Measurements from ENCODE around the gene FGFRL1.

FGFRL1 gene

DNA sequence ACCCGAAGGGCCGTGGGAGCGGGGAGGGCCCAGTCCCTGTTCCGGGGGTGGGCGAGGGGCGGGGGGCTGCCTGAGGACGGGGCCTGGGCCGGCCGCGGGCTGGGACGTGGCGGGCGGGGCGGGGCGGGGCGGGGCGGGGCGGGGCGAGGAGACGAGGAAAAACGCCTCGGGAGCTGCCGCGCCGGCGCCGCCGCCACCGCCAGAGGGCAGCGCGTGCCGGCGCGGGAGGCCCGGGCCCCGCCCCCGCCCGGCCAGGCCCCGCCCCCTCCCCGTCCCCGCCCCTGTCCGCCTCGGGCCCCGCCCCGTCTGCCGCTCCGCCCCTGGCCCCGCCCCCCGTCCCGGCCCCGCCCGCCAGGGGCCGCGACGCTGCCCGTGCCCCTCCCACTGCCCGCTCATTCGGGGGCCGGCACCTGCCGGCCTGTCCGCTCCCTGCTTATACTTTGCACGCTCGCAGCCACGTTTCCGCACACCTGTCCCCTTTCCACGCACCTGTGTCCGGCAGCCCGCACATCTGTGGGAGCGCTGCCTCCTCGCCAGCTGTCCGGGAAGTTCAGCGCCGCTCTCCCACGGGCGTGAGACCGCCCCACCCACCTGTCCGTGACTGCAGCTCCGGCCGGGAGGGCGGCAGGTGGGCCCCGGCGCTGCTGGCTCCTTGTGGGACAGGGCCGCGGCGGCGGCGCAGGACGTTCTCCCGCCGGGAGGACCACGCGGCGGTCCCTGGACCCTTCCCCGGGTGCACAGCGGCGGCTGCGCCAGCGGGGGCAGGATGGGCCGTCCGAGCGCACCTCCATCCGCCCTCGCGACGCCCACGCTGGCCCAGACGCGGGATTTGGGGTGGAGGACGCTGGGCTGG is 1.7 kb upstream of the FGFRL1 start:
- peak; percentile 77 for DNase-seq

DNA sequence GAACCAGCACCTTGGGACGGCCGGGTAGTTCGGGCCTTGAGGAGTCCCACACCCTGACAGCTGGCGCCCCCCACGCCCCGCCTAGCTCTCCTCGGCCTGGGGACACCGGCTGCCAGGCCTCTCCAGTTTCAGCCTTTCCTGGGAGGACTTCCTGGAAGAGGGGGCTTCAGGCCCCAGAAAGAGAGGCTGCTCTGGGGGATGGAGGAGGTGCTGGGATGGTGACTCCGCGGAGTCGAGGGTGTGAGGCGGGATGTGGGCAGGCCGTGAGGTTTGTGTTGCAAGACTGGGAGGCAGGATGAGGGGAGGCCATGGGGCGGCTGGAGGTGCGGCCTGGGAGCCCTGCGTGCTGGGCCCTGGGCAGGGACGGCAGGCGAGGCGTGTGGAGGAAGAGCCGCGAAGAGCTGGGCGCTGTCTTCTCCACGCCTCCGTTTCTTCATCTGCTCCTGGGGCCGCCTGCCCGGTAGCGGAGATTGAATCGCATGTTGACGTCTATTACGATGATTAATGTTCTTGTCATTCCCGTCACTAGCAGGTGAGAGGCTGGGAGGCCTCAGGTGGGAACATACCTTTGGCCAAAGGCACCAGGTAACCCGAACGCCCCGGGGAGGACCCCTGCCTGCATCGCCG is 918 bp upstream of the FGFRL1 start:
- peak; percentile 72 for DNase-seq

DNA sequence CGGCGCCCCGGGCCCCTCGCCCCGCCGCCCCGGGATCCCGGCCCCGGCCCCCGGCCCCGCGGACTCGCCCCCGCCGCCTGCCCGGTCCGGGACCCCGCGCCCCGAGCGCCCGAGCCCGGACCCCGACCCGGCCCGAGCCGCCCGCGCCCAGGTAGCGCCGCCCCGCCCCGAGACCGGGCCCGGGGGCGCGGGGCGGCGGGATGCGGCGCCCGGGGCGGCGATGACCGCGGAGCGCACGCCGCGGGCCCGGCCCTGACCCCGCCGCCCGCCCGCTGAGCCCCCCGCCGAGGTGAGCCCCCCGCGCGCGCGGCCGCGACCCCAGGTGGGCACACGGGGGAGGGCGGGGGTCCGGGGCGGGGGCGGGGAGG is 224 bp downstream of the FGFRL1 start:
- DNase-seq: no peak

- peak; percentile 46 for DNase-seq
These were observed 761 bp downstream of the FGFRL1 start for GRCh38 chr4:1012034-1012739.

DNA sequence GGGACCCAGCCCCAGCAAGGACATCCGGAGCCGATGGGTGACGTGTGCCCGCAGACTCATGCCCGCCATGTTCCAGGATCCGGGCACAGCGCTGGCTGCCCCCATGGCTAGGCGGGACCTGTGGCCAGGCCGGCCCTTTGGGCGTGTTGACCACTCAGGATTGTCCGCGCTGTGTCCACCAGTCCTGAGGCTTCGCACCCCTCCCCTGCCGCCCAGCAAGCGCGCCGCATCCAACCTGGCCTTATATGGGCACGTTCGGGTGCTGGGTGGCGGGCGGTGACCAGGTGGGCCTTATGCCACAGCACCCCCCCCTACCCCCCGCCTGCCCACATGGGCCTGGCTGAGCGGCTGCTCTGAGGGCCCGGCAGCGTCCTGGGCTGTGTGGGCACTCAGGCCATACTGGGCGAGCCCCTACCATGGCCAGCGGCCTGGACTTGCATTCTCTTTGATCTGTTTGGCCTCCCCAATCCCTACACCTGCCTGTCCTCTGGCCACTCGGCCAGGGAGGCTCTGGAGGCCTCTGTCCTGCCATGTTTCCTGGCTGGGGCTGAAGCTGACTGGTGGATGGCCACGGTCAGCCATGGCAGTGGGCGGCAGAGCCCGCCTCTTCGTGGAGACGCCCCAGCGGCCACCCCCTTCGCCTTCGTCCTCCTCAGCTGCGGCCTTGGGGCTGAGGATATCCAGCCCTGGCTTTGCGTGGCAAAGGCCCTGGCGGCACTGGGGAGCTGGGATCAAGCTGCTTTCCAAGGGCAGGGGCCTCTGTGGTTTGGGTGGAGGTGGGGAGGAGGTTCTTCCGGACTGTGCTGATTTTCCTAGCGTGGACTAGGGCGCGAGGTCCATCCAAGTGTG is 2.0 kb downstream of the FGFRL1 start:
- no peak for DNase-seq

DNA sequence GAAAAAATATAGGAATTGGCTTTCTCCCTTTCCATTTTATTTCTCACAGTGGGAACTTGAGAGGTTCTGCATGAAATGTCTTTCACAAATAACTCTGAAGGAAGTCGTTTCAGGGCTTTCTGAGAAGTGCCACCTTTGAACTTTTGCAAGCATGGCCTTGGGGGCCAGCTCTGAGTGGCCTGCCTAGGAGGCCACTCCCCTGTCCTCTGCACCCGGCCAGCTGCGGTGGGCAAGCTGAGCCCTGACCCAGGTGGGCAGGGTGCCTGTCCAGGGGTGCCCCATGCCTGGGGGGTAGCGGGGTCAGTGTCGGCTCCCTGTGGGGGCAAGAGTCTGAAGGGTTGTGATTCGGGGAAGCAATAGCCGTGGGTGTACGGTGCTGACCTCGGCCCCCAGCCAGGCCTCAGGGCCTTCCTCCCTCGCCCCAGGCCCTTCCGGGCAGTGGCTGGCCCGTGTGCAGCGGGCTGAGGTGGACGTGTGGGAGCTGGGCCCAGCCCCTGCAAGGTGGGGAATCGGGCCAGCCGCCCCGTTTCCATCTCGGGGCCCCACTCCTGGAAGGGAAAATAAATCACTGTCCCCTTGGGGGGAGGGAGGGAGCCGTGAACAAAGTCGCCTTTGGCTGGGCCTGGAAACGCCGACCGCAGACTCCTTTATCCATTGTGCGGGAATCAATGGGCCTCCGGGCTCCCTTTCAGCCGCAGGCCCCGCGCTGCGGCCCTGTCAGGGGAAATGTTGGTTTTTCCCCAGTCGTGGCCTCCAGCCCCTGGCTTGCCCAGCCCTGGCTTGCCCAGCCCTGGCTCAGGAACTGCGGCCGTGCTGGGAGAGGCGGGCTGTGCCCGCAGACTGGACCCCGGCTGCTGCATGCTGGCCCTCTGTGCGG is 3.1 kb downstream of the FGFRL1 start:
- no peak for DNase-seq

- DNase-seq: no peak
These were observed 3.8 kb downstream of the FGFRL1 start for GRCh38 chr4:1015179-1015578.

DNA sequence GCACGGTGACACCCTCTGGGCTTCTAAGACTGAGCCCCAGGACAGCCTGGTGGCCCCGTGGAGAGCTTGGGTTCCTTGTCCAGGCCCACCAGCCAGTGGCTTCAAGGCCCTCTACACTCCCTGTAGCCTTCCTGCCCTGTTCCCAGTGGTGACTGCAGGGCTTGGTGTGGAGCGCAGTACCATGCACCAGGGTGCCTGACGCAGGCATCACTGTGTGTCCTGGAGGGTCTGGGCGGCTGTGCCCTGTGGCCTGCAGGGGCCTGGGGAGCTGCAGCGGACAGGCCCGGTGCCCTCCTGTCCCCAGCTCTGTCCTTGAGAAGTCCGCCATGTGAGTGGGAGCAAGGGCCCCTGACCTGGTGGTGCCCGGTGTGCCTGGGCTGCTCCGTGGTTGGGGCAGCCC is 4.3 kb downstream of the FGFRL1 start:
- no peak for DNase-seq

GRCh38 chr4:1017211-1017610 is 5.8 kb downstream of the FGFRL1 start:
- DNase-seq: no peak

DNA sequence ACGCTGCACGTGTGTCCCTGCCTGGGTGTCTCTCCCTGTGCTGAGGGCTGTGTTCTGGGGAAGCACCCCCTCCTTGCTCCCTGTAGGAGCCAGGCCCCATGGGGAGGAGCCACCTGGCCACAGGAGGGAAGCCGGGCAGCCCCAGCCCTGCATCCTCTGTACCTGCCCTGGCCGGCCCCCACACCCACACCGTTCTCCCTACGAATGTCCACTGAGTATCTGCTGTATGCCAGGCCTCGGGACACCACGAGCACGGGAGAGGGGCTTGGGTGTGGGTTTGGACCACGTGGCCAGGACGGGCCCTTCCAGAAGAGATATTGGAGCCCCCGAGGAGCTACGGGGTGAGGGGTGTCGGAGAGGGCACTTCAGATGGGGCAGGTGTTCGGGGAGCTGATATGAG is 6.3 kb downstream of the FGFRL1 start:
- no peak for DNase-seq

DNA sequence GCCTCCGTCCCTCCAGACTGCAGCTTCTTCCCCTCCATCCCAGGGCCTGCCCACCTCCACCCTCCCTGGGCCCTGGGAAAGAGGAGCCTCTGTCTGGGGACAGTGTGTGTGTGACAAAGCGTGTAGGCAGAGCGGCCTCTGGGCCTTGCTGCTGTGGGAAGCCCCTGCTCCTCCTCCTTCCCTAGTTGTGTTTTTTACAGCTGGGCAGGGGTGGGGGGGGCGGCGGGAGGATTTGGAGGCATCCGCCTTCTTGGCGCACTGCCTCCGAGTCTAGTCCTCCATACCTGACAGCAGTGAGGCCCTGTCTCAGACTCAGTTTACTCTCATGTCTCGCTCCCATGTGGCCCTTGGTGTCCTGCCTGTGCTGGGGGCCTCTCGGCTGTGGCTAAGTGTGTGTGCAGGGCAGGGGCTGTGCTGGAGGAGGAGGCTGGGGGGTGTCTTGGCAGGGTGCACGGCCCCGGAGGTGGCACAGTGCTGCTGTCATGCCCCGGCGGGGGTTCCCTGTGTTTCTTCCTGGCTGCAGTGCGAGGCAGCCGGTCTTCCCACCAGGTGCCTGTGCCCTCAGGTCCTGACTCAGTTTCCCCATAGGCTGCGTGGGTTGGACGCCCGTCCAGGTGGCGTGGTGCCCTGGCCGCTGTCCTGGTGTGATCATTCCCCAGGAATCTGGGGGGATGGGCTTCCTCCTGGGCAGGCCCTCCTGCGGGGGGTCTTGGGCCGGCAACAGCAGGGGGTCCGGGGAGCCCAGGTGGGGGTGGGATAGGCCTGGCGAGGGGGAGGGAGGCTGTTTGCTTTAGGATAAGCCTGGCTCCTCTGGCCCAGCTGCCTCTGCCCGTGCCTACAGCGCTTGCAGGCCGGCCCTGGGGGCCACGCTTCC is 7.0 kb downstream of the FGFRL1 start:
- no peak for DNase-seq

GRCh38 chr4:1019320-1019719 is 7.9 kb downstream of the FGFRL1 start:
- no peak for DNase-seq

GRCh38 chr4:1019729-1020470 is 8.5 kb downstream of the FGFRL1 start:
- DNase-seq: no peak

- no peak for DNase-seq
These were observed 10.1 kb downstream of the FGFRL1 start for GRCh38 chr4:1021386-1022050.

DNA sequence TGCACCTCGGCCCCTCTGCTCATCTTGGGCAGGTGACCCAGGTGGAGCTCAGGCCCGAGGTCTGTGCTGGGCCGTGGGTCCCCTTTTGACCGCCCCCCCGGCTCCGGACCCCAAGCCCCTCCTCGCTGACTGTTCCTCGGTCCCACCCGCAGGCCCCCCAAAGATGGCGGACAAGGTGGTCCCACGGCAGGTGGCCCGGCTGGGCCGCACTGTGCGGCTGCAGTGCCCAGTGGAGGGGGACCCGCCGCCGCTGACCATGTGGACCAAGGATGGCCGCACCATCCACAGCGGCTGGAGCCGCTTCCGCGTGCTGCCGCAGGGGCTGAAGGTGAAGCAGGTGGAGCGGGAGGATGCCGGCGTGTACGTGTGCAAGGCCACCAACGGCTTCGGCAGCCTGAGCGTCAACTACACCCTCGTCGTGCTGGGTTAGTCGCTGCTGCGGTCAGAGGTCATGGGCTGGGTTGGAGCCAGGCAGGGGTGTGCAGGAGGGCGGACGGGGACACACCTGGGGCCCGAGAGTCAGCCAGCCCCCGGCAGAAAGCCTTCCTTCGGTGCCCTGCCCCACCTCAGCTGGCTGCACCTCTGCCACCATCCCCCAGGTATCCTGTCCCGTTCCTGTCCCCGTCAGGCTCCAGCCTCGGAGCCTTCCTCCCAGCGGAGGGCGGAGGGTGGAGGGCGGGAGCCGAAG is 10.8 kb downstream of the FGFRL1 start:
- DNase-seq: no peak

- DNase-seq: no peak
These were observed 11.3 kb downstream of the FGFRL1 start for GRCh38 chr4:1022739-1023066.

DNA sequence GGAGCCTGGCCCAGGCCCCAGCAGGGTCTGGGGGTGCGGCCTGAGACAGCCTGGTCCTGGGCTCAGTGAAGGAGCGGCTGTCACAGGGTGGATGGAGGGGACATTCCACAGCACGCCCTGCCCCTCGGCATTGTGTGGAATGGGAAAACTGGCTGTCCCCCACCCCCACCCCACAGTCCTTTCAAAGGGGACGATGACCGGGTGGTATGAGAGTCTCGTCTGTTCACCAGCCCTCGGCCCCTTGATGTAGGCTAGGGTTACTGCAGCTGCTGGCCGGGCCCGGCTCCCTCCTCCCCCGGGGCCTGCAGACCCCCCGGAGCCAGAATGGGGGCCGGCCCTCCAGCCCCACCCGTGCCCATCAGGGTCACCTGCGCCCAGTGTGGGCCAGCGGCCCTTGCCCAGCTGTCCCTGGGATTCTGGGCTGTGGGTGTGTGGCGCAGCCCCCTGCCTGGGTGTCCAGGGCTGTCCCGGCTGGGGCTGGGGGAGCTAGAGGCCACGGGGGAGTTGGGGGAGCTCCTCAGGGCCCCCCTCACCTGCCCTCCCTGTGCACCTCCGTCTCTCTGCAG is 11.7 kb downstream of the FGFRL1 start:
- DNase-seq: no peak

- DNase-seq: no peak
These were observed 12.7 kb downstream of the FGFRL1 start for GRCh38 chr4:1023895-1024740.
